Motor neuron (in vitro differentiated cells): ENCODE measurements around the gene PARP6. TPM values are rescaled to one million over a fixed set of nuclear protein-coding genes. Genes with fewer than 3 reads are reported as not detected.
"Not testable (repeated sequence)": the region's sequence is repeated elsewhere in the genome, so short reads cannot be mapped to it uniquely, and the experiment has no call there.

Experiments
- ATAC-seq, 8 experiments: fragments of 200-7000 bp; cut with Tn5 transposase; replicated peaks in 6 of 8; 2 replicates each; pipeline ENCODE4 v1.8.0; 2021; ENCODE audit warnings: mild to moderate bottlenecking in 8 of 8, moderate library complexity in 8 of 8
- H3K27ac ChIP-seq, 2 donors: fragments of 250-450 bp; sonication (Bioruptor Pico); 2 replicates each; pipeline ENCODE4 v1.9.0; 2021; ENCODE audit warnings: antibody characterized with exemption in 2 of 2, mild to moderate bottlenecking in 2 of 2, moderate library complexity in 1 of 2
- H3K4me1 ChIP-seq, 2 donors: fragments of 250-450 bp; sonication (Bioruptor Pico); replicated peaks in 1 of 2; 2 replicates each; pipeline ENCODE4 v1.6.1; 2021; ENCODE audit warnings: antibody characterized with exemption in 2 of 2, mild to moderate bottlenecking in 2 of 2, moderate library complexity in 1 of 2
- H3K4me3 ChIP-seq, 5 donors: fragments of 250-450 bp; sonication (Bioruptor Pico); 2 replicates each; pipeline ENCODE4 v1.9.0; 2021; ENCODE audit warnings: antibody characterized with exemption in 5 of 5, mild to moderate bottlenecking in 5 of 5, moderate library complexity in 4 of 5
- WGBS, 10 experiments: fragments of 450-650 bp; shearing (Covaris generic); methylation state at CpG; one replicate each; pipeline ENCODE4 v1.0.0; 2022; 5-methylcytosine and 5-hydroxymethylcytosine counted together
- in situ Hi-C, 9 experiments: fragments of 400-800 bp; cut with MboI; loops; one replicate each; pipeline ENCODE4 v1.15.0; 2021; ENCODE audit warnings: low sequenced_read_pairs in 9 of 9, low pct_unique_long_range_greater_than_20kb in 2 of 9; ENCODE audit not compliant: unreplicated experiment in 9 of 9
- total RNA-seq, 8 experiments: library from RNA; unstranded; fragments of 300-600 nt; gene quantifications; 2 replicates each; pipeline versions ENCODE4 v1.2.3 to v1.2.4, GENCODE V29; 2022

PARP6 gene
- total RNA-seq, 8 experiments from 2014 or later, result 29.4 to 131 (median 93.9) TPM

DNA sequence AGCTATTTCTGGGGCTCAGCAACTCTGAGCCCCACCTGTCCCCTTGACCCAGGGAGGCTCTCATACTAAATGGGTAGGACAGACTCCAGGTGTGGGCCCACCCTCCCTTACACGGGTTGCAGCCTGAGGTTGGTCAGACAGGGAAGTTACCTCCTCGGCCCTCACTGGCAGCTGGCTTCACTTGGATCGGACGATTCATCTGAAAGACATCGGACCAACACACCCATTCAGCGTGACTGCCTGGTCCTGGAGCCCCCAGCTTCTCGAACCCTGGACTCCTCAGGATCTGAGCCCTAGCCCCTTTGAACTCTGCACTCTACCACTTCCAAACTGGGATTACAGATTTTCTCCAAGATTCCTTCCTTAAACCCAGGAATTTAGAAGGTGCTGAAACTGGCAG, 32.2 kb upstream of the PARP6 start:
- no peak overlapping the region for H3K27ac ChIP-seq
- H3K4me3 ChIP-seq, result no peak overlapping the region
- WGBS, 10 experiments, result 51 to 100% (median 87%) methylated on average over 2 to 6 of the region's 7 CpGs; no CpG with 5 or more reads in 6 of the 10 experiments
- peaks cover 22 to 24% of the 10 kb centered on the region in 2 donors for H3K4me1 ChIP-seq
- no peak for ATAC-seq
- in situ Hi-C loops, result no loop called here

- H3K4me3 ChIP-seq, result no peak overlapping the region
- ATAC-seq, result no peak
- H3K4me1 ChIP-seq, result peaks cover 22 to 24% of the 10 kb centered on the region in 2 donors
- in situ Hi-C loops, result no loop called here
- 0 to 22% (median 14%) methylated on average over 1 of the region's 1 CpG; no CpG with 5 or more reads in 5 of the 10 experiments for WGBS, 10 experiments
- no peak overlapping the region for H3K27ac ChIP-seq
Observed at GRCh38 chr15:72302955-72303354, 30.6 kb upstream of the PARP6 start.

GRCh38 chr15:72289597-72290325, 17.4 kb upstream of the PARP6 start:
- 60 to 78% (median 71%) methylated on average over 2 to 11 of the region's 52 CpGs; no CpG with 5 or more reads in 6 of the 10 experiments for WGBS, 10 experiments
- H3K4me1 ChIP-seq, result no peaks in the 10 kb centered on the region
- no peak overlapping the region for H3K27ac ChIP-seq
- no peak overlapping the region for H3K4me3 ChIP-seq
- peak in 1 of 8 experiments; percentile 6 for ATAC-seq
- in situ Hi-C loops, result no loop called here

GRCh38 chr15:72288796-72289596, 16.6 kb upstream of the PARP6 start:
- Histone ChIP-seq H3K27ac (no peak overlapping the region), H3K4me3 (no peak overlapping the region), H3K4me1 (no peaks in the 10 kb centered on the region)
- ATAC-seq, result peak in 1 of 8 experiments; percentile 3
- in situ Hi-C loops, result no loop called here
- WGBS, 10 experiments, result 79 to 100% methylated on average over 1 to 4 of the region's 49 CpGs; no CpG with 5 or more reads in 8 of the 10 experiments

- whole genome bisulfite sequencing, 10 experiments, result 10 to 100% (median 50%) methylated on average over 1 to 6 of the region's 10 CpGs; no CpG with 5 or more reads in 1 of the 10 experiments
- ATAC-seq, result peak in 1 of 8 experiments; percentile 71
- Histone ChIP-seq H3K4me3 (no peak overlapping the region), H3K27ac (no peak overlapping the region), H3K4me1 (no peaks in the 10 kb centered on the region)
- in situ Hi-C loops, result no loop called here
Observed at GRCh38 chr15:72285927-72286516, 13.7 kb upstream of the PARP6 start.

DNA sequence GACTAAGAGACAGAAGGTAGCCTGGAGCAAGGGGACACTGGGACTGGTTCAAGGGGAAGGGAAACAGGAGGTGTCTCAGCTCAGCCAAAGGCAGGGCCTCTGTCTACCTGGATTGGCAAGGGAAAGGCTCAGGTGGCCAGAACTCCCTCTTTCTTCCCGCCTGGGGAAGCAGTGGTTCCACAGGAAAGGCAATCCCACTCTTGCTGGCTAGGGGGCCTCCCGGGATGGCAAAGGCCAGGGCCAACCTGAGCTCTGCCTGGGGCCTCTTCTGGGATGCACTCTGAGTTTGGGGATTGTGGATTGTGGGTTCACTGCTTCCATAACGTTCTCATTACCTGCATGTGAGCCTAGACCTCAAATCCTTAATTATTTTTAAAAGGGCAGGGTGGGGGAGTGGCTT, 13.0 kb upstream of the PARP6 start:
- no peaks in the 10 kb centered on the region for H3K4me1 ChIP-seq
- no peak overlapping the region for H3K4me3 ChIP-seq
- H3K27ac ChIP-seq, result no peak overlapping the region
- ATAC-seq, result no peak
- 17 to 40% (median 25%) methylated on average over 1 to 2 of the region's 3 CpGs; no CpG with 5 or more reads in 6 of the 10 experiments for WGBS, 10 experiments
- in situ Hi-C loops, result no loop called here

- no peak overlapping the region for H3K4me3 ChIP-seq
- WGBS, 10 experiments, result 50 to 100% (median 60%) methylated on average over 1 of the region's 1 CpG; no CpG with 5 or more reads in 5 of the 10 experiments
- H3K27ac ChIP-seq, result no peak overlapping the region
- no peak for ATAC-seq
- in situ Hi-C loops, result no loop called here
- H3K4me1 ChIP-seq, result no peaks in the 10 kb centered on the region
Observed at GRCh38 chr15:72284781-72285180, 12.4 kb upstream of the PARP6 start.

- WGBS, 10 experiments, result 5 to 83% (median 54%) methylated on average over 1 to 3 of the region's 3 CpGs; no CpG with 5 or more reads in 4 of the 10 experiments
- no peak overlapping the region for H3K4me3 ChIP-seq
- H3K27ac ChIP-seq, result no peak overlapping the region
- ATAC-seq, result no peak
- H3K4me1 ChIP-seq, result no peaks in the 10 kb centered on the region
- in situ Hi-C loops, result no loop called here
Observed at GRCh38 chr15:72281713-72282112, 9.4 kb upstream of the PARP6 start.

DNA sequence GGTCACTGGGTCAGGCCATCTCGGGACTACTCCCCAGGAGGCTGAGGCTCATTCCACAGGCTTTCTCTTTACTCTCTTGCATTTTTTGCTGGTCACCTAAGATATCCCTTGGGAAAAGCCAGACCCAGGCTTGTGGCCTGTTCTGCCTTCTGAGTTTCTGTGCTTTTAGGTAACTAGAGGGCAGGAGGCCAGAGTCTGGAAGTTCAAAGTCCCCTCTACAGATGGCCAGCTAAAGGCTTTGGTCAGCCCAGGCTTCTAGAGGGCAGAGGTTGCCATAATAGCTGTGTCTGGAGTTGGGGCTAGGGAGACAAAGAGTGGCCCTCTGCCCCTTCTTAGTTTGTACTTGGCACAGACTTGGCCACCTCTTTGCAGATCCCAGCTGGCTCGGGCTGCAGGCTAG, 8.4 kb upstream of the PARP6 start:
- Histone ChIP-seq H3K4me3 (no peak overlapping the region), H3K4me1 (no peaks in the 10 kb centered on the region), H3K27ac (no peak overlapping the region)
- in situ Hi-C loops, result no loop called here
- 29 to 58% methylated on average over 2 of the region's 2 CpGs; no CpG with 5 or more reads in 8 of the 10 experiments for WGBS, 10 experiments
- no peak for ATAC-seq

- 43 to 88% (median 80%) methylated on average over 1 of the region's 1 CpG; no CpG with 5 or more reads in 5 of the 10 experiments for WGBS, 10 experiments
- no peak overlapping the region for H3K4me3 ChIP-seq
- ATAC-seq, result no peak
- no peaks in the 10 kb centered on the region for H3K4me1 ChIP-seq
- no peak overlapping the region for H3K27ac ChIP-seq
- in situ Hi-C loops, result no loop called here
Observed at GRCh38 chr15:72278737-72279136, 6.4 kb upstream of the PARP6 start.

GRCh38 chr15:72276326-72276700, 4.0 kb upstream of the PARP6 start:
- Histone ChIP-seq H3K4me1 (peaks cover 8 to 9% of the 10 kb centered on the region in 2 donors), H3K27ac (no peak overlapping the region), H3K4me3 (no peak overlapping the region)
- in situ Hi-C loops, result no loop called here
- ATAC-seq, result no peak

- ATAC-seq, H3K27ac ChIP-seq, H3K4me3 ChIP-seq, in situ Hi-C loops: not testable (repeated sequence)
- peaks cover 13 to 14% of the 10 kb centered on the region in 2 donors for H3K4me1 ChIP-seq
Observed at GRCh38 chr15:72275635-72276325, 3.4 kb upstream of the PARP6 start.

DNA sequence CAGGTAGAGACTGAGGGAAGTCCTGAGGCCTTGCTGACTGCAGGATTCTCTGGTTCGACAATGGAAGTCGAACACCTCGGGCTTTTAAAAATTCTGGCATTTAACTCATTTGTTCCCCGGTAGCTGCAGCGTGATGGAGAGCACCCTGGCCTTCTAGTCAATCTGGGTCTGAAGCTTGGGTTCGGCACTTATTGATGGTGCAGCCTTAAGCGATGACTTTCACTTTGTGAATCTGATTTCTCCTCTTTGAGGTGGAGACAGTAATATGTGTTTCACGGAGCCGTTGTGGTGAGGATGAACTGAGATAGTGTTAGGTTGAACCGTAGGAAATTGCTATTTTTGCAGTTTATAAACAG, 621 bp upstream of the PARP6 start:
- 19 to 83% (median 69%) methylated on average over 1 to 7 of the region's 10 CpGs; no CpG with 5 or more reads in 3 of the 10 experiments for WGBS, 10 experiments
- H3K4me3 ChIP-seq, result peak overlapping the region; percentile 65 to 95 (median 75)
- ATAC-seq, result peak in 1 of 8 experiments; percentile 3
- peak overlapping the region in 1 of 2 donors; percentile 72 for H3K27ac ChIP-seq
- peaks cover 14 to 17% of the 10 kb centered on the region in 2 donors for H3K4me1 ChIP-seq
- in situ Hi-C loops, result no loop called here
